Activated T-helper 1 cell treated with Interleukin-2 at 50 U/mL for 16 hours (primary cell): Measurements from ENCODE around the gene PHKG2.
"Not testable (repeated sequence)": the region's sequence is repeated elsewhere in the genome, so short reads cannot be mapped to it uniquely, and the experiment has no call there.

ENCODE experiments used
- DNase-seq: peaks from one replicate; pipeline ENCODE4 v3.0.0-alpha.2; 2020; ENCODE audit warnings: low read depth

The PHKG2 gene

GRCh38 chr16:30747799-30748633 is at the start of gene PHKG2:
PHKG2 (plus strand) TSS chr16:30748425; CDS start chr16:30748821, 396 bp downstream.
- peak; percentile 95 for DNase-seq

- DNase-seq: peak; percentile 73
Observed at GRCh38 chr16:30698816-30699614, 49.2 kb upstream of the PHKG2 start, which contains the start of gene SRCAP. SRCAP (plus strand) TSS chr16:30699171; CDS start chr16:30700825, 1,654 bp downstream.

- DNase-seq: no peak
Observed at GRCh38 chr16:30699615-30700099, 48.6 kb upstream of the PHKG2 start.

- no peak for DNase-seq
Observed at GRCh38 chr16:30700491-30700890, 47.7 kb upstream of the PHKG2 start.

GRCh38 chr16:30700971-30701370 is 47.3 kb upstream of the PHKG2 start:
- no peak for DNase-seq

GRCh38 chr16:30703071-30703470 is 45.2 kb upstream of the PHKG2 start:
- DNase-seq: not testable (repeated sequence)

GRCh38 chr16:30703971-30704370 is 44.3 kb upstream of the PHKG2 start:
- DNase-seq: no peak

GRCh38 chr16:30706046-30706445 is 42.2 kb upstream of the PHKG2 start:
- no peak for DNase-seq

GRCh38 chr16:30710971-30711370 is 37.3 kb upstream of the PHKG2 start:
- no peak for DNase-seq

GRCh38 chr16:30711712-30712111 is 36.5 kb upstream of the PHKG2 start:
- DNase-seq: no peak

GRCh38 chr16:30715750-30716445 is 32.3 kb upstream of the PHKG2 start:
- peak; percentile 14 for DNase-seq

- DNase-seq: no peak
Observed at GRCh38 chr16:30720086-30720485, 28.1 kb upstream of the PHKG2 start.

GRCh38 chr16:30720694-30721093 is 27.5 kb upstream of the PHKG2 start:
- DNase-seq: no peak

GRCh38 chr16:30721167-30721566 is 27.1 kb upstream of the PHKG2 start:
- no peak for DNase-seq

GRCh38 chr16:30721606-30722005 is 26.6 kb upstream of the PHKG2 start:
- DNase-seq: no peak

GRCh38 chr16:30722443-30722842 is 25.8 kb upstream of the PHKG2 start:
- no peak for DNase-seq

GRCh38 chr16:30722916-30723315 is 25.3 kb upstream of the PHKG2 start:
- no peak for DNase-seq

GRCh38 chr16:30723725-30724355 is 24.4 kb upstream of the PHKG2 start:
- DNase-seq: no peak

GRCh38 chr16:30724641-30725417 is 23.4 kb upstream of the PHKG2 start:
- DNase-seq: no peak

GRCh38 chr16:30725418-30725792 is 22.8 kb upstream of the PHKG2 start:
- DNase-seq: no peak

GRCh38 chr16:30728321-30728720 is 19.9 kb upstream of the PHKG2 start:
- no peak for DNase-seq
